Measurements from ENCODE around the gene TSPAN5. TPM values are rescaled to one million over a fixed set of nuclear protein-coding genes. Genes with fewer than 3 reads are reported as not detected.

TSPAN5 gene
- total RNA-seq, 1 donor from 2014 or later, result 1.6 TPM

- ChIA-PET CTCF (no interaction called here), POLR2A (interaction anchor here (1.8 kb wide), 1 partner anchor 396 kb away, joined by 6 read pairs; the partner anchor contains the start of gene RAP1GDS1)
- DNase-seq, result no peak
- ATAC-seq (ENCODE audit: low read depth), result no peak
- H3K4me1 Mint-ChIP-seq, result peaks cover 36% of the 10 kb centered on the region
- H3K27ac Mint-ChIP-seq, result no peak overlapping the region
- H3K9me3 Mint-ChIP-seq, result no peaks in the 10 kb centered on the region
- TF ChIP-seq CTCF (IDR thresholded peaks at IDR 0.05), result no peak
- intact Hi-C loops (cut with micrococcal nuclease), result loop anchor here (5.0 kb wide), 1 partner anchor 455 kb away; no protein-coding TSS in a partner anchor
- H3K36me3 Mint-ChIP-seq (ENCODE audit: low read depth), result no peaks in the 10 kb centered on the region
- peak overlapping the region; percentile 92 for H3K4me3 Mint-ChIP-seq
- peaks cover 7% of the 10 kb centered on the region for H3K27me3 Mint-ChIP-seq
These were observed 1.5 kb downstream of the TSPAN5 start for GRCh38 chr4:98656886-98657285.

GRCh38 chr4:98656443-98656842 is 2.0 kb downstream of the TSPAN5 start:
- Mint-ChIP-seq H3K4me1 (peaks cover 33% of the 10 kb centered on the region), H3K36me3 (ENCODE audit: low read depth) (no peaks in the 10 kb centered on the region), H3K4me3 (peak overlapping the region; percentile 92), H3K9me3 (no peaks in the 10 kb centered on the region), H3K27me3 (peaks cover 7% of the 10 kb centered on the region), H3K27ac (no peak overlapping the region)
- CTCF ChIA-PET, result no interaction called here
- POLR2A ChIA-PET, result no interaction called here
- ATAC-seq (ENCODE audit: low read depth) (no peak), DNase-seq (no peak)
- intact Hi-C loops (cut with micrococcal nuclease), result loop anchor here (5.0 kb wide), 1 partner anchor 454 kb away; no protein-coding TSS in a partner anchor
- TF ChIP-seq CTCF (IDR thresholded peaks at IDR 0.05), result no peak

GRCh38 chr4:98653890-98654867 is 4.2 kb downstream of the TSPAN5 start:
- H3K27me3 Mint-ChIP-seq, result peaks cover 13% of the 10 kb centered on the region
- DNase-seq (no peak), ATAC-seq (ENCODE audit: low read depth) (no peak)
- H3K27ac Mint-ChIP-seq, result no peak overlapping the region
- no peaks in the 10 kb centered on the region for H3K36me3 Mint-ChIP-seq (ENCODE audit: low read depth)
- TF ChIP-seq CTCF (IDR thresholded peaks at IDR 0.05), result no peak
- intact Hi-C loops (cut with micrococcal nuclease), result no loop called here
- H3K9me3 Mint-ChIP-seq, result no peaks in the 10 kb centered on the region
- H3K4me3 Mint-ChIP-seq, result no peak overlapping the region
- ChIA-PET POLR2A (no interaction called here), CTCF (no interaction called here)
- peaks cover 20% of the 10 kb centered on the region for H3K4me1 Mint-ChIP-seq

GRCh38 chr4:98652996-98653395 is 5.4 kb downstream of the TSPAN5 start:
- no peaks in the 10 kb centered on the region for H3K9me3 Mint-ChIP-seq
- intact Hi-C loops (cut with micrococcal nuclease), result no loop called here
- no peaks in the 10 kb centered on the region for H3K36me3 Mint-ChIP-seq (ENCODE audit: low read depth)
- no peak overlapping the region for H3K4me3 Mint-ChIP-seq
- H3K27ac Mint-ChIP-seq, result no peak overlapping the region
- ChIA-PET POLR2A (no interaction called here), CTCF (no interaction called here)
- H3K4me1 Mint-ChIP-seq, result peaks cover 16% of the 10 kb centered on the region
- no peak for TF ChIP-seq CTCF (IDR thresholded peaks at IDR 0.05)
- DNase-seq (no peak), ATAC-seq (ENCODE audit: low read depth) (no peak)
- peaks cover 13% of the 10 kb centered on the region for H3K27me3 Mint-ChIP-seq

GRCh38 chr4:98648602-98649001 is 9.8 kb downstream of the TSPAN5 start:
- intact Hi-C loops (cut with micrococcal nuclease), result no loop called here
- no peak for ATAC-seq (ENCODE audit: low read depth)
- no peaks in the 10 kb centered on the region for H3K9me3 Mint-ChIP-seq
- no peak overlapping the region for H3K27ac Mint-ChIP-seq
- H3K4me3 Mint-ChIP-seq, result no peak overlapping the region
- H3K36me3 Mint-ChIP-seq (ENCODE audit: low read depth), result no peaks in the 10 kb centered on the region
- ChIA-PET CTCF (interaction anchor here (1.5 kb wide), 1 partner anchor 10 kb away, joined by 4 read pairs; the partner anchor contains the start of gene TSPAN5), POLR2A (no interaction called here)
- H3K27me3 Mint-ChIP-seq, result peaks cover 6% of the 10 kb centered on the region
- no peak for TF ChIP-seq CTCF (IDR thresholded peaks at IDR 0.05)
- DNase-seq, result no peak
- H3K4me1 Mint-ChIP-seq, result no peaks in the 10 kb centered on the region
